Muscle layer of colon (tissue), 2 donors: ENCODE results near the gene EPHA6.
"Not testable (repeated sequence)": the region's sequence is repeated elsewhere in the genome, so short reads cannot be mapped to it uniquely, and the experiment has no call there.

ENCODE experiments used
- H3K27ac ChIP-seq: one replicate; pipeline ENCODE4 v1.7.0; 2013; ENCODE audit warnings: low read depth, mild to moderate bottlenecking, low read length, moderate library complexity
- H3K27me3 ChIP-seq, 2 donors: one replicate each; pipeline ENCODE4 v1.7.0; 2013; ENCODE audit warnings: low read length in 2 of 2, mild to moderate bottlenecking in 2 of 2; ENCODE audit not compliant: insufficient read depth in 2 of 2, control insufficient read depth in 1 of 2
- H3K36me3 ChIP-seq: one replicate; pipeline ENCODE4 v1.7.0; 2013; ENCODE audit warnings: mild to moderate bottlenecking, low read length; ENCODE audit not compliant: insufficient read depth
- H3K4me1 ChIP-seq: one replicate; pipeline ENCODE4 v1.7.0; 2013; ENCODE audit warnings: mild to moderate bottlenecking, low read length; ENCODE audit not compliant: insufficient read depth
- H3K4me3 ChIP-seq, 2 donors: one replicate each; pipeline ENCODE4 v1.7.0; 2013; ENCODE audit warnings: low read length in 2 of 2, low read depth in 1 of 2, mild to moderate bottlenecking in 1 of 2, moderate library complexity in 1 of 2
- H3K9ac ChIP-seq: one replicate; pipeline ENCODE4 v1.7.0; 2013; ENCODE audit warnings: low read length
- H3K9me3 ChIP-seq: one replicate; pipeline ENCODE4 v1.7.0; 2013; ENCODE audit warnings: mild to moderate bottlenecking, low read length
- donor health status: abdominal sarcoma.
- donor health status: Adenocarcinoma of cecum.

EPHA6 gene

GRCh38 chr3:97479740-97480139, 665.3 kb downstream of the EPHA6 start:
- Histone ChIP-seq H3K27me3 (no peaks in the 10 kb centered on the region), H3K27ac (no peak overlapping the region), H3K9ac (no peak overlapping the region), H3K4me1 (no peaks in the 10 kb centered on the region), H3K4me3 (no peak overlapping the region), H3K9me3 (no peaks in the 10 kb centered on the region), H3K36me3 (no peaks in the 10 kb centered on the region)

GRCh38 chr3:97480696-97481289, 666.4 kb downstream of the EPHA6 start:
- not testable (repeated sequence) for H3K36me3 ChIP-seq, H3K27me3 ChIP-seq, H3K9ac ChIP-seq, H3K27ac ChIP-seq, H3K4me3 ChIP-seq, H3K4me1 ChIP-seq, H3K9me3 ChIP-seq

GRCh38 chr3:97481416-97481815, 667.0 kb downstream of the EPHA6 start:
- Histone ChIP-seq H3K9ac (no peak overlapping the region), H3K4me1 (no peaks in the 10 kb centered on the region), H3K4me3 (no peak overlapping the region), H3K36me3 (no peaks in the 10 kb centered on the region), H3K9me3 (no peaks in the 10 kb centered on the region), H3K27me3 (no peaks in the 10 kb centered on the region), H3K27ac (no peak overlapping the region)

- Histone ChIP-seq H3K27me3 (no peaks in the 10 kb centered on the region), H3K9me3 (no peaks in the 10 kb centered on the region), H3K9ac (no peak overlapping the region), H3K36me3 (no peaks in the 10 kb centered on the region), H3K4me3 (no peak overlapping the region), H3K27ac (no peak overlapping the region), H3K4me1 (no peaks in the 10 kb centered on the region)
Observed at GRCh38 chr3:97485206-97485605, 670.8 kb downstream of the EPHA6 start.

- H3K27ac ChIP-seq, result no peak overlapping the region
- no peak overlapping the region for H3K4me3 ChIP-seq
- no peaks in the 10 kb centered on the region for H3K4me1 ChIP-seq
- H3K36me3 ChIP-seq, result no peaks in the 10 kb centered on the region
- H3K9ac ChIP-seq, result no peak overlapping the region
- H3K9me3 ChIP-seq, result no peaks in the 10 kb centered on the region
- H3K27me3 ChIP-seq, result no peaks in the 10 kb centered on the region
Observed at GRCh38 chr3:97487587-97487986, 673.2 kb downstream of the EPHA6 start.

GRCh38 chr3:97488741-97489140, 674.3 kb downstream of the EPHA6 start:
- Histone ChIP-seq H3K4me1 (no peaks in the 10 kb centered on the region), H3K36me3 (no peaks in the 10 kb centered on the region), H3K27ac (no peak overlapping the region)

GRCh38 chr3:97495896-97496295, 681.5 kb downstream of the EPHA6 start:
- Histone ChIP-seq H3K9me3 (no peaks in the 10 kb centered on the region), H3K4me3 (no peak overlapping the region), H3K9ac (no peak overlapping the region), H3K27ac (no peak overlapping the region), H3K27me3 (no peaks in the 10 kb centered on the region), H3K4me1 (no peaks in the 10 kb centered on the region), H3K36me3 (no peaks in the 10 kb centered on the region)

More at GRCh38 chr3:97488741-97489140, 674.3 kb downstream of the EPHA6 start:
- no peaks in the 10 kb centered on the region for H3K9me3 ChIP-seq
- H3K27me3 ChIP-seq, result no peaks in the 10 kb centered on the region
- H3K4me3 ChIP-seq, result no peak overlapping the region
- no peak overlapping the region for H3K9ac ChIP-seq

- H3K36me3 ChIP-seq, result no peaks in the 10 kb centered on the region
- H3K27ac ChIP-seq, result no peak overlapping the region
- H3K4me3 ChIP-seq, result no peak overlapping the region
- H3K9ac ChIP-seq, result no peak overlapping the region
- no peaks in the 10 kb centered on the region for H3K9me3 ChIP-seq
- H3K27me3 ChIP-seq, result no peaks in the 10 kb centered on the region
- no peaks in the 10 kb centered on the region for H3K4me1 ChIP-seq
Observed at GRCh38 chr3:97497138-97497537, 682.7 kb downstream of the EPHA6 start.

GRCh38 chr3:97504463-97504862, 690.1 kb downstream of the EPHA6 start:
- Histone ChIP-seq H3K36me3 (no peaks in the 10 kb centered on the region), H3K27me3 (no peaks in the 10 kb centered on the region), H3K27ac (no peak overlapping the region), H3K9ac (no peak overlapping the region), H3K4me1 (no peaks in the 10 kb centered on the region), H3K9me3 (no peaks in the 10 kb centered on the region), H3K4me3 (no peak overlapping the region)

- Histone ChIP-seq H3K36me3 (no peaks in the 10 kb centered on the region), H3K27ac (no peak overlapping the region), H3K9me3 (no peaks in the 10 kb centered on the region), H3K4me3 (no peak overlapping the region), H3K9ac (no peak overlapping the region), H3K27me3 (no peaks in the 10 kb centered on the region), H3K4me1 (no peaks in the 10 kb centered on the region)
Observed at GRCh38 chr3:97510795-97511194, 696.4 kb downstream of the EPHA6 start.

- Histone ChIP-seq H3K27me3 (no peaks in the 10 kb centered on the region), H3K27ac (no peak overlapping the region), H3K9ac (no peak overlapping the region), H3K9me3 (no peaks in the 10 kb centered on the region), H3K4me3 (no peak overlapping the region), H3K36me3 (no peaks in the 10 kb centered on the region), H3K4me1 (no peaks in the 10 kb centered on the region)
Observed at GRCh38 chr3:97515076-97515475, 700.7 kb downstream of the EPHA6 start.

GRCh38 chr3:97530691-97531090, 716.3 kb downstream of the EPHA6 start:
- no peaks in the 10 kb centered on the region for H3K9me3 ChIP-seq
- H3K36me3 ChIP-seq, result no peaks in the 10 kb centered on the region
- no peak overlapping the region for H3K27ac ChIP-seq
- H3K4me3 ChIP-seq, result no peak overlapping the region
- no peak overlapping the region for H3K9ac ChIP-seq
- H3K27me3 ChIP-seq, result no peaks in the 10 kb centered on the region
- H3K4me1 ChIP-seq, result no peaks in the 10 kb centered on the region
